PC-3 (cell line): ENCODE data around the gene DYNLT2. TPM values are rescaled to one million over a fixed set of nuclear protein-coding genes. Genes with fewer than 3 reads are reported as not detected.
A peak's percentile ranks its signal among the peaks of the same experiment; 100 is the strongest.
"Not testable (repeated sequence)": the region's sequence is repeated elsewhere in the genome, so short reads cannot be mapped to it uniquely, and the experiment has no call there.

Experiments used
- ATAC-seq: fragments of 200-7000 bp; cut with Tn5 transposase; 2 replicates; pipeline ENCODE4 v1.9.1; 2020; ENCODE audit warnings: mild to moderate bottlenecking, moderate library complexity
- BruUV-seq: library from RNA; stranded (reverse); fragments of 400-500 nt; replicated peaks from 2 replicates; lab custom pipeline; 2021; lab: Mats Ljungman, UMichigan
- CTCF ChIA-PET: fragments of 300-600 bp; sonication (Branson Sonifier 250); formaldehyde crosslinking; loops from one replicate; lab custom pipeline; 2022; ENCODE audit warnings: antibody characterized with exemption; lab: Charles Lee
- POLR2A ChIA-PET: fragments of 300-600 bp; sonication (Branson Sonifier 250); formaldehyde crosslinking; loops from one replicate; lab custom pipeline; 2022; ENCODE audit warnings: antibody characterized with exemption; ENCODE audit not compliant: unreplicated experiment; lab: Charles Lee
- DNase-seq: peaks from one replicate; pipeline ENCODE4 v3.0.0-alpha.2; 2015
- H2AFZ ChIP-seq: fragments of 300-600 bp; sonication (generic); 2 replicates; pipeline ENCODE4 v1.6.0; 2016; ENCODE audit warnings: antibody characterized with exemption, low read length
- H3F3A ChIP-seq: fragments of 300-600 bp; sonication (generic); one replicate; pipeline ENCODE4 v1.6.0; 2017; ENCODE audit warnings: antibody characterized with exemption, low read length, control low read depth, mild to moderate bottlenecking; ENCODE audit not compliant: unreplicated experiment
- H3K27ac ChIP-seq: fragments of 300-600 bp; sonication (generic); 2 replicates; pipeline ENCODE4 v1.5.1; 2016; ENCODE audit warnings: mild to moderate bottlenecking, low read length
- H3K27me3 ChIP-seq: fragments of 300-600 bp; sonication (generic); 2 replicates; pipeline ENCODE4 v1.6.1; 2016; ENCODE audit warnings: low read length, mixed read lengths
- H3K36me3 ChIP-seq: fragments of 300-600 bp; sonication (generic); 2 replicates; pipeline ENCODE4 v1.6.1; 2016; ENCODE audit warnings: low read depth, mixed run types, low read length, mixed read lengths
- H3K4me1 ChIP-seq: fragments of 300-600 bp; sonication (generic); 2 replicates; pipeline ENCODE4 v1.5.1; 2016; ENCODE audit warnings: low read length; ENCODE audit not compliant: insufficient read depth
- H3K4me2 ChIP-seq: fragments of 300-600 bp; sonication (generic); 2 replicates; pipeline ENCODE4 v1.6.0; 2016; ENCODE audit warnings: low read length
- H3K4me3 ChIP-seq: fragments of 300-600 bp; sonication (generic); 2 replicates; pipeline ENCODE4 v1.5.1; 2016; ENCODE audit warnings: mild to moderate bottlenecking, low read length, mixed read lengths
- H3K79me2 ChIP-seq: fragments of 300-600 bp; sonication (generic); 2 replicates; pipeline ENCODE4 v1.6.1; 2017; ENCODE audit warnings: low read length, mixed read lengths
- H3K9ac ChIP-seq: fragments of 300-600 bp; sonication (generic); 2 replicates; pipeline ENCODE4 v1.6.0; 2016; ENCODE audit warnings: mild to moderate bottlenecking, low read length
- H3K9me2 ChIP-seq: fragments of 300-600 bp; sonication (generic); replicated peaks from 2 replicates; pipeline ENCODE4 v1.6.1; 2016; ENCODE audit warnings: mixed run types, low read length, mixed read lengths
- H3K9me3 ChIP-seq: fragments of 300-600 bp; sonication (generic); 2 replicates; pipeline ENCODE4 v1.6.1; 2016; ENCODE audit warnings: low read length, mixed read lengths
- H4K20me1 ChIP-seq: fragments of 300-600 bp; sonication (generic); 2 replicates; pipeline ENCODE4 v1.6.1; 2016; ENCODE audit warnings: low read length, mixed read lengths
- EZH2 ChIP-seq: fragments of 300-600 bp; sonication (generic); IDR thresholded peaks from one replicate; pipeline ENCODE4 v1.6.1; 2017; ENCODE audit warnings: antibody characterized with exemption, mild to moderate bottlenecking, low read length; ENCODE audit not compliant: unreplicated experiment
- EZH2phosphoT487 ChIP-seq: fragments of 300-600 bp; sonication (generic); IDR thresholded peaks from 2 replicates; pipeline ENCODE4 v1.6.1; 2018; ENCODE audit warnings: mild to moderate bottlenecking, antibody characterized with exemption, low read length, borderline replicate concordance
- intact Hi-C: fragments of 100-400 bp; cut with micrococcal nuclease; formaldehyde crosslinking; loops from 2 replicates; pipeline ENCODE4 v1.9.0; 2023
- total RNA-seq: library from RNA; depleted of rRNA; stranded (reverse); fragments of >200 nt; gene quantifications from 2 replicates; pipeline ENCODE4 v1.2.3, GENCODE V29; 2014
- TF ChIP-seq, protein P1 (sequence below): fragments of 300-600 bp; sonication (generic); conservative IDR thresholded peaks from 2 replicates; pipeline ENCODE4 v1.5.1; 2017; ENCODE audit warnings: antibody characterized with exemption, low read depth, mild to moderate bottlenecking, low read length

The DYNLT2 gene
- total RNA-seq, 1 experiment from 2014 or later = 0.51 TPM

- peaks cover 55% of the 10 kb centered on the region for H3K79me2 ChIP-seq
- BruUV-seq = no TSS peak
- no peaks in the 10 kb centered on the region; the same call in 1 of the 2 replicates for H3K36me3 ChIP-seq
Measured at GRCh38 chr6:169700296-169700695, 51.1 kb downstream of the DYNLT2 start.

DNA sequence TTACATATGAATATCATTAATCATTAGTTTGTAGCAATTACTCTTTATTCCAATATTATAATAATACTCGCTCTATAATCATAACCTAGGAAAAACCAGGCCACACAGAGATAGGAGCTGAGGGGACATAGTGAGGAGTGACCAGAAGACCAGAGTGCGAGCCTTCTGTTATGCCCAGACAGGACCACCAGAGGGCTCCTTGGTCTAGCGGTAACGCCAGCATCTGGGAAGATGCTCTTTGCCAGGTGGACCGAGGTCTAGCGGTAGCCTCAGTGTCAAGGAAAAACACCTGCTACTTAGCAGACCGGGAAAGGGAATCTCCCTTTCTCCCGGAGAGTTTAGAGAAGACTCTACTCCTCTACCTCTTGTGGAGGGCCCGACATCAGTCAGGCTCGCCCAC, 54.3 kb downstream of the DYNLT2 start:
- H3K4me2 ChIP-seq, H3K27ac ChIP-seq, H3K9ac ChIP-seq, H4K20me1 ChIP-seq, BruUV-seq, H3K27me3 ChIP-seq, H2AFZ ChIP-seq, H3K36me3 ChIP-seq, H3F3A ChIP-seq, H3K9me3 ChIP-seq, DNase-seq, H3K4me1 ChIP-seq, POLR2A ChIA-PET, intact Hi-C loops, CTCF ChIA-PET, ATAC-seq, H3K4me3 ChIP-seq, H3K9me2 ChIP-seq: not testable (repeated sequence)
- peaks cover 28% of the 10 kb centered on the region for H3K79me2 ChIP-seq
- TF ChIP-seq, protein P1, sequence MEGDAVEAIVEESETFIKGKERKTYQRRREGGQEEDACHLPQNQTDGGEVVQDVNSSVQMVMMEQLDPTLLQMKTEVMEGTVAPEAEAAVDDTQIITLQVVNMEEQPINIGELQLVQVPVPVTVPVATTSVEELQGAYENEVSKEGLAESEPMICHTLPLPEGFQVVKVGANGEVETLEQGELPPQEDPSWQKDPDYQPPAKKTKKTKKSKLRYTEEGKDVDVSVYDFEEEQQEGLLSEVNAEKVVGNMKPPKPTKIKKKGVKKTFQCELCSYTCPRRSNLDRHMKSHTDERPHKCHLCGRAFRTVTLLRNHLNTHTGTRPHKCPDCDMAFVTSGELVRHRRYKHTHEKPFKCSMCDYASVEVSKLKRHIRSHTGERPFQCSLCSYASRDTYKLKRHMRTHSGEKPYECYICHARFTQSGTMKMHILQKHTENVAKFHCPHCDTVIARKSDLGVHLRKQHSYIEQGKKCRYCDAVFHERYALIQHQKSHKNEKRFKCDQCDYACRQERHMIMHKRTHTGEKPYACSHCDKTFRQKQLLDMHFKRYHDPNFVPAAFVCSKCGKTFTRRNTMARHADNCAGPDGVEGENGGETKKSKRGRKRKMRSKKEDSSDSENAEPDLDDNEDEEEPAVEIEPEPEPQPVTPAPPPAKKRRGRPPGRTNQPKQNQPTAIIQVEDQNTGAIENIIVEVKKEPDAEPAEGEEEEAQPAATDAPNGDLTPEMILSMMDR = peak; percentile 19; the same call in 1 of the 2 replicates

More at GRCh38 chr6:169700296-169700695, 51.1 kb downstream of the DYNLT2 start:
- peak overlapping the region; percentile 96 for H3K4me2 ChIP-seq
- H3K9me2 ChIP-seq = no peaks in the 10 kb centered on the region
- peak overlapping the region; percentile 98 for H3K4me3 ChIP-seq
- CTCF ChIA-PET = no interaction called here
- TF ChIP-seq EZH2phosphoT487 (no peak), EZH2 (no peak)
- TF ChIP-seq, protein P1 = no peak
- no peaks in the 10 kb centered on the region for H3F3A ChIP-seq
- no peak for ATAC-seq
- DNase-seq = no peak
- H3K4me1 ChIP-seq = peaks cover 22% of the 10 kb centered on the region
- H3K27me3 ChIP-seq = no peaks in the 10 kb centered on the region
- no peak overlapping the region for H2AFZ ChIP-seq
- POLR2A ChIA-PET = no interaction called here
- intact Hi-C loops = loop anchor here (5.0 kb wide), 1 partner anchor 52 kb away; the partner anchor contains the start of genes DYNLT2 and ERMARD
- H4K20me1 ChIP-seq = peaks cover 23% of the 10 kb centered on the region
- no peak overlapping the region for H3K27ac ChIP-seq
- no peaks in the 10 kb centered on the region for H3K9me3 ChIP-seq
- H3K9ac ChIP-seq = no peak overlapping the region

DNA sequence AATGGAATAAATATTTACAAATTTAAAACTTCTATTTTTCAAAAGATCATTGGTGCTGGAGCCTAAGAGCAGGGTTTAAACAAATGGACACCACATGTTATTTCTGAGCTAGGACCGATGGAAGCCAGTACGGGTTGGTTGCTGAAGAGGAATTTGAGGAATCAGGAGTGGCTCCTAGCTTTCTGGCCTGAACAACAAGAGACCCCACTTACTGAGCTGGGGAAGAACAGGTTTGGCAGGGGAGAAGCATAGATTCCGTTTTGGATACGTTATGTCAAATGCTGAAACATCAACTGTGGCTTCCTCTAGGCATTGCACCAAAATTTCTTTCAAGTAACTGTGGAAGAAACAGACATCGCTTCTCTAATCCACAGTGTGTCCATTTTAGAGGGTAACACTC, 56.2 kb downstream of the DYNLT2 start:
- Histone ChIP-seq H3K27me3 (no peaks in the 10 kb centered on the region), H3K9me3 (no peaks in the 10 kb centered on the region), H3K9ac (no peak overlapping the region), H3K4me2 (no peak overlapping the region), H2AFZ (no peak overlapping the region), H3K4me3 (no peak overlapping the region), H3K79me2 (peaks cover 10% of the 10 kb centered on the region), H3K27ac (no peak overlapping the region), H3K9me2 (no peaks in the 10 kb centered on the region), H3F3A (no peaks in the 10 kb centered on the region), H4K20me1 (no peaks in the 10 kb centered on the region), H3K36me3 (no peaks in the 10 kb centered on the region; the same call in 1 of the 2 replicates), H3K4me1 (no peaks in the 10 kb centered on the region)
- ATAC-seq (no peak), DNase-seq (no peak)
- CTCF ChIA-PET = no interaction called here
- no TSS peak for BruUV-seq
- TF ChIP-seq, protein P1 = no peak
- intact Hi-C loops = no loop called here
- POLR2A ChIA-PET = no interaction called here
